Vagina (tissue), 2 donors: Measurements from ENCODE around the gene COL28A1.

ENCODE experiments used
- POLR2A ChIP-seq, 2 donors: fragments of 450-650 bp; IDR thresholded peaks; one replicate each; pipeline ENCODE4 v1.6.1; 2017; ENCODE audit warnings: antibody characterized with exemption in 2 of 2, mild to moderate bottlenecking in 2 of 2, moderate library complexity in 2 of 2
- TF ChIP-seq, protein P1 (sequence below), 3 experiments: fragments of 450-650 bp in 2 of 3; fragments of 200-600 bp in 1 of 3; sonication (generic) in 1 of 3; IDR thresholded peaks; one replicate each; pipeline ENCODE4 v1.5.1; 2017 to 2019; ENCODE audit warnings: antibody characterized with exemption in 3 of 3, mild to moderate bottlenecking in 2 of 3, moderate library complexity in 2 of 3

DNA sequence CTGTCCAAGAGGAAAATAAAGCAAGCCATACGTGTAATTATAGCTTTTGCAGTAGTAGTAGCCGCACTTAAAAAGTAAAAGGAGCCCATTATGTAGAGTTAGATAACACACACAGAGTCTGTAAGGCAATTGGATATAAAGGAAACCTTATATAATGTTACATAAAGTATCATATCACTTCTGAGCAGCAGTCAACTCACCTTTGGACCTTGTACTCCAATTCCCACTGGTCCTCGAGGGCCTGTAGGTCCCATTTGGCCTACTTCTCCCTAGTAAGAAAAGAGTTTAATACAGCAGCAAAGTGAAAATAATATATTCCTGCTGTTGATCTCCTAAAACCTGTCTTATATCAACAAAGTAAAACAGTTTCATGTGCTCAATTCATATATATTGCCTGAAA lies 83.6 kb downstream of the COL28A1 start:
- TF ChIP-seq, protein P1, sequence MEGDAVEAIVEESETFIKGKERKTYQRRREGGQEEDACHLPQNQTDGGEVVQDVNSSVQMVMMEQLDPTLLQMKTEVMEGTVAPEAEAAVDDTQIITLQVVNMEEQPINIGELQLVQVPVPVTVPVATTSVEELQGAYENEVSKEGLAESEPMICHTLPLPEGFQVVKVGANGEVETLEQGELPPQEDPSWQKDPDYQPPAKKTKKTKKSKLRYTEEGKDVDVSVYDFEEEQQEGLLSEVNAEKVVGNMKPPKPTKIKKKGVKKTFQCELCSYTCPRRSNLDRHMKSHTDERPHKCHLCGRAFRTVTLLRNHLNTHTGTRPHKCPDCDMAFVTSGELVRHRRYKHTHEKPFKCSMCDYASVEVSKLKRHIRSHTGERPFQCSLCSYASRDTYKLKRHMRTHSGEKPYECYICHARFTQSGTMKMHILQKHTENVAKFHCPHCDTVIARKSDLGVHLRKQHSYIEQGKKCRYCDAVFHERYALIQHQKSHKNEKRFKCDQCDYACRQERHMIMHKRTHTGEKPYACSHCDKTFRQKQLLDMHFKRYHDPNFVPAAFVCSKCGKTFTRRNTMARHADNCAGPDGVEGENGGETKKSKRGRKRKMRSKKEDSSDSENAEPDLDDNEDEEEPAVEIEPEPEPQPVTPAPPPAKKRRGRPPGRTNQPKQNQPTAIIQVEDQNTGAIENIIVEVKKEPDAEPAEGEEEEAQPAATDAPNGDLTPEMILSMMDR (IDR thresholded peaks at IDR 0.05) = no peak
- TF ChIP-seq POLR2A (IDR thresholded peaks at IDR 0.05) = no peak
